8988T (cell line): ENCODE measurements around the gene CCDC127.
A peak's percentile ranks its signal among the peaks of the same experiment; 100 is the strongest.
"Not testable (repeated sequence)": the region's sequence is repeated elsewhere in the genome, so short reads cannot be mapped to it uniquely, and the experiment has no call there.

Source experiments
- DNase-seq: peaks from one replicate; pipeline ENCODE4 v3.0.0; 2011

Gene CCDC127

DNA sequence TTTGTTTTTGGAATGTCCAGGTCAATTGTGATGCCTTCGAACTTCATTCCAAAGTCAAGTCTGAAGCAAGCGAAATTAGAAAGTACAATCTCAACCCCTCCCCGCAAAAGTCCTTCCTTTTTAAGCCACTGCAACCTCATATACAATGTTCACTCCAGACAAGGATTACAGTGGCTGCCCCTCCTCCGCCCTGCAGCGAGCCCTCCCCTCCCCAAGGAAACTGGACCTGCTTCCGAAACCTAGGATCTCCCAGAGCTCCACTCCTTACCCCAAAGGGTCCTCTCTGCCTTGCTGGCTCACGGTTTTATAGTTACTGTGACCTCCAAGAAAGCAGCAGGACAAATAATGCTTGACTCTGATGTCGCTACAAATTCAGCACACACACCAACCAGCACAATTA lies 16.3 kb downstream of the CCDC127 start:
- DNase-seq, result peak; percentile 10

- peak; percentile 21 for DNase-seq
Measured at GRCh38 chr5:200985-201384, 17.0 kb downstream of the CCDC127 start.

DNA sequence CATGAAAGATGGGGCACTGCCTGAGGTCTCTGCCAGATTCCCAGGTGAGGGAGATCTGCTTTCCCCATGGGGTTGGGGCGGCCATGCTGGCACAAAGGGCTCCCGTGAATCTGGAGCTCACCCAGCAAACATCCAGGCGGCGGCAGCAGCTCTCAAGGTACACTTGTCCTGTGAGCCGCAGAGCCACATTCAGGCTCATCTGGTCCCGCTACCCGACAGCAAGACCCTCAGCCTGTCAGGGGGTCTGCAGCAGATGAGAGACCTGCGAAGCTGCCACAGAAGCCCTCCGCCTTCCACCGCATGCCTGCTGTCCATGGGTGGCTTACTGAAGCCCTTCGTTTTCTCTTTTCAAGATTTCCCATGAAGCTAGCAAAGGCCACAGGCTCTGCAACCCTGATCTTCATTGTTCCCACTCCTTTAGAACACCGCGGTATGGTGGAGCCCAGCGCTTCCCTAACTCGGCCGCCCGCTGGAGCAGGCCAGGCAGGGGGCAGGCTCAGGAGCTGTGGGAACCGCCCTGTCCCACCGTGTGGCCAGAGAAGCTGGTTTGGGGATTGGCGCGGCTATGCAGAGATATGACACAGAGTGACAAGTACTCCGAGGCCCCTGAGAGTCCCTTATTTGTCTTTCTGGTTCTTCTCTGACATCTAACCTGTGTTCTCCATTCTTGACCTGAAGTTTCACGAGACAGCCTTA lies 17.9 kb downstream of the CCDC127 start:
- no peak for DNase-seq

DNA sequence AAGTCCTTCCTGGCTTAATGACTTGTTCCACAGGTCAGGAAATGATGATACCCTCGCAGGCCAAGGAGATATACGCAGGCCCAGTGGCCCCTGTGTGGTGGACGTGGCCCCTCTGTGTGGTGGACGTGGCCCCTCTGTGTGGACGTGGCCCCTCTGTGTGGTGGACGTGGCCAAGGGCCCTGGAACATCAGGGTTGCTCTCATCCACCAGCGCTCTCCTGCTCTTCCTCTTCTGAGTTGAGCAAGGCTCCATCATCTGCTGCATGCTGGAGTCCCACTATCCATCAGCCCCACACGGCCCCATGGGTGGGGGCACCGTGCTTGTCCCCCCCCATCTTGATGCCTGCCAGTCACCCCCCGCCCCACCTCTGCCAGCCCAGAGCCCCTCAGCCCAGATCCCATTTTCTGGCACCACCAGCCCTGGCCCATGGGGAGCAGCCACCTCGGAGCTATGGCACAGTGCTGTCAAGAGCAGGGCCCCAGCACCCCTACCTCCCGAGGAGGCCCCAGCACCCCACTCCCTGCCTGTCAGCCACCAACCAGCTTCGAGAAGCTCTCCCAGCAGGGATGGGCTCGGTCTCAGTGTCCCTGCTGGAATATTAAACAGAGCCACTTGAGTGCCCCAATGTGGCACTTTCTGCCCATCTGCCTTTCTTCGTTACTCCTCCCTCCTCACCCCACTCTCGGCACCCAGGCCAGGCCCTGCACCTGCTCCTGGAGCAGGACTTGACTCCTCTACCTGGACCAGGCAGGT lies 18.6 kb downstream of the CCDC127 start:
- DNase-seq, result no peak

DNA sequence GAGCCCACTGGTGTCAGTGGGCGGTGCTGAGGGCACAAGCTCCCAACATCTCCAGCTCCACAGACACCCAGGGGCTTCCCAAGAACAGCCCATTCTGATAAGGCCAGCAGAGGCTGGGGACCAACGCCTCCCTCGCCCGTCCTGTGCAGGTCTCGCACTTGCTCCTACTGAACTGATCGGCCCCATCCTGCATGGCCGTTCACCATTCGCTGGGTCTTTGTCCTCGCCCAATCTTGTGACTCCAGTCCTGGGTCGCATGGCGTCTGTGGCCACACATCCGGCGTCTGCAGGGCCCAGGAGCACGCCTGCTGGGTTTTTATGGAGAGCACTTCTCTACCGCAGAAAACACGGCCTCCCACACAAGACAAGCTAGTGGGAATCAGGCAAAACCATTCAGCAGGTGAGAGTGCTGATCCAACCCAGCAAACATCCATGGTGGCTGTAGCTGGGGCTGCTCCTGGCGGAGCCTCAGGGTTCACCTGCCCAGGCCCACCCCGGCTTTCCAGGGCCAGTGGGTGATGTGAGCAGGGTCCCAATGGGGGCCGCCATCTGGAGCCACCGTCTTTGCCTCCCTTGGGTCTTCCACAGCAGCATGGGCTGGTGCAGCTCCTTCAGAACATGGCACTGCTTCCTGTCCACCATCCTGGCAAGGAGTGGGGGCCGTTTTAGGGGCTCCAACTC lies 19.3 kb downstream of the CCDC127 start:
- no peak for DNase-seq

- DNase-seq, result peak; percentile 48
Measured at GRCh38 chr5:197892-198489, 20.0 kb downstream of the CCDC127 start.

DNA sequence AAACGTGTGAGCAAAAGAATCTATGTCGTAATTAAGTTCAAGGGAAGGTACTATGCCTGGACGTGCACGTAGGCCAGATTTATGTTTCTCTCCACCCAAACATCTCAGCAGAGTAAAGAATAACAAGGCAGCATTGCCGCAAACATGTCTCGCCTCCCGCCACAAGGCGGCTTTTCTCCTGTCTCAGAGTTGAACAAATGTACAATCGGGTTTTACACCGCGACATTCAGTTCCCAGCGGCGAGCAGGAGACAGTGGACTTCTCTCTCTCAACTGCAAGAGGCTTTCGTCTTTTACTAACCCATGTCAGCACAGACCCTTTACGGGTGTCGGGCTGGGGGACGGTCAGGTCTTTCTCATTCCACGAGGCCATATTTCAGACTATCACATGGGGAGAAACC lies 20.9 kb downstream of the CCDC127 start:
- DNase-seq, result not testable (repeated sequence)

- DNase-seq, result peak; percentile 37
Measured at GRCh38 chr5:196350-196749, 21.6 kb downstream of the CCDC127 start.

DNA sequence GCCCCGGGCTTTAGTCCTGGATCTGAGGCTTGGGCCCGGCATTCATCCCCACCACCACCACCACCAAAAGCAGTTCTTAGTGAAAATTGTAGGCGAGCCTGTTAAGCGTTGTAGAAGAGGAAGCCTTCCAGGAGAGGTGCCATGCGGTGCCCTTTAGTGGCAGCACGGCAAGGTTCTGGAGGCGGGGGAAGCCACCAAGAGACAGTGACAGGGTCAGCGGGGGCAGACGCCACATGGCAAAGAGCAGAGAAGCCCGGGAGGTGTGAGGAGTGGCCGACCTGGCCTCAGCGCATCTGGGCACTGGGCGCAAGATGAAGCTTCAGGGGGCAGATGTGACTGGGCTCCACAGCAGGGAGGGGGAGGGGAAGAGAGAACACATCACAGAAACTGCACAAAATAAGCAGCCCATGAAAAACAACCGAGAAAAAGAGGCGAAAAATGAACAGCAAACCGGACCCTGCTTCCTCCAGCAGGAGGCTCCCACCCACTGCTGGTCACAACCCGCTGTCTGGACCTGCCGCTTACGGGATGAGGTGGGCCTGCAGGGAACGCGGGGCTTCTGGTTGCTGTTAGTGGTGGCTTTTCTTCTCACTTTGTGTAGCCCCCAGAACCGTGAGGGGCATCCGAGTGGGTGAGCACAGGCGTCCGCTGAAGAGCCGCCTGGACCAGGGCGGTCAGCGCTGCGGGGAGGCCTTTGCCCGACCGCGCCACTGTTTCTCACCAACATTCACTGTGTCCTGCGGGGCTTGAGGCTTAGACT lies 22.4 kb downstream of the CCDC127 start:
- peak; percentile 89 for DNase-seq

- DNase-seq, result peak; percentile 45
Measured at GRCh38 chr5:194603-195209, 23.2 kb downstream of the CCDC127 start.

- peak; percentile 32 for DNase-seq
Measured at GRCh38 chr5:194102-194501, 23.9 kb downstream of the CCDC127 start.

DNA sequence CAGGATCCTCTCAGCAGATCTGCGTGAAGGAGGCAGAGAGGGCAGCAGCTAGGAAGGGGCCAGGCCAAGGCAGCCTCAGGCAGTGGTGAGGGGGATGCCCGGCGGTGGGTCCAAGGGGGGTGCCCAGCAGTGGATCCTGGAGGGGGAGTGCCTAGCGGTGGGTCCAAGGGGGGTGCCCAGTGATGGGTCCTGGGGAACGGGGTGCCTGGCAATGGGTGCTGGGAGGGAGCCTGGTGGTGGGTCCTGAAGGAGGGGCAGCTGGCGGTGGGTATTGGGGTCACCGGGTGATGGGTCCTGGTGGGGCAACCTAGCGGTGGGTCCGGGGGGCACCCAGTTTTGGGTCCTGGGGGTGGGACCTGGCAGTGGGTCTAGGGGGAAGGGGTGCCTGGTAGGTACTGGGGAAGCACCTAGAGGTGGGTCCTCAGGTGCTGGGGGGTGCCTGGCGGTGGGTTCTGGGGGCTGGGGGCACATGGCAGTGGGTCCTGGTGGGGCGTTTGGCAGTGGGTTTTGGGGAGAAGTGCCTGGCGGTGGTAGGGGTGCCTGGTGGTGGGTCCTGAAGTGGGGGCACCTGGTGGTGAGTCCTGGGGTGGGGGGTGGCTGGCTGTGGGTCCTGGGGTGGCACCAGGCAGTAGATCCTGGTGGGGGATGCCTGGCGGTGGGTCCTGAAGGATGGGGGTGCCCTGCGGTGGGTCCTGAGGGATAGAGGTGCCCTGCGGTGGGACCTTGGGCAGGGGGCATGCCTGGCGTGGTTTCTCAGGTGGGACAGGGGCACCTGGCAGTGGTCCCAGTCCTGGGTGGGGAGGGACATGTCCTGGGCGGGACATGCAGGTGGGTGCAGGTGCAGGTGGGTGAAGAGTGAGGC lies 24.8 kb downstream of the CCDC127 start:
- peak; percentile 53 for DNase-seq

DNA sequence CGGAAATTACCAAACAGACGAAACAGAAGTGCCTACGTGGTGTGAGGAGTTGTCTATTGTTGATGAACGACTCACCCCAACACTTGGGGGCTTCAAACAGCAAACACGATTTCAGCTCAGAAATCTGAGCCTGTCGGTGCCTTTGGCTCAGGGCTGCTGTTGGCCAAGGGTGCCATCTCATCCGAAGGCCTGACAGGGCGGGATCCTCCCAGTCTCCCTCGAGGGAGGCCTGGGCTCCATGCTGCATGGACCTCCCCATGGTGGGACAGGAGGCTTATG lies 25.3 kb downstream of the CCDC127 start:
- DNase-seq, result no peak

DNA sequence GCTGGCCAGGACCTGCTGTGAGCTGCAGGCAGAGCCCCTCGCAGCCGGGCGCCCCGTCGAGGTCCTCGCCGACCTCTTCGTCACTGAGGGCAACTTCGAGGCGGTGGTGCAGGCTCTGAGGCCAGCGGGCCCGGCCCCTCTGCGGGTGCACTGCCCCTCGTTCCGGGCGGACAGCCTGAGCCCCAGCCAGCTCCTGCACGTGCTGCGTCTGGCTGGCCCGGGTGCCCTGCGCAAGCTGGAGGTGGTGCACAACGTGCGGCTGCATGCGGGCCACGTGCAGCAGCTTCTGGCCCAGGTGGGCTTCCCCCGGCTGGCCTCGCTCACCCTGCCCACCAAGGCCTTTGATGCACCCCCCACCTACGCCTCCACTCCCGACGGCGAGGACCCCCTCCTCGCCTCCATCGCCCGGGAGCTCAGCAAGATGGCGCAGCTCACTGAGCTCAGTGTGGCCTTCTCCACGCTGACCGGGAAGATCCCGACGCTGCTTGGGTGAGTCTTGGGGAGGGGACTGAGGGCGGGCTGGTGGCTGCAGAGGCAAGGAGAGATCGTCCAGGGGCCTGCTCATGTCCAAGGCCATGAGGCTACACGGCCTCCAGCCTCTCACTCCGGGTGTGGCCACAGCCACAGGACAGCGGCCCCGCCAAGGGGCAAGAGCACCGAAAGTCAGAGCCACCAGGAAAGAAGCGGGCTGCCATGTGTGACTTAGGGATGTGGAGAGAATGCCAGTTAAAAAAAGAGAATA lies 25.8 kb downstream of the CCDC127 start:
- no peak for DNase-seq

DNA sequence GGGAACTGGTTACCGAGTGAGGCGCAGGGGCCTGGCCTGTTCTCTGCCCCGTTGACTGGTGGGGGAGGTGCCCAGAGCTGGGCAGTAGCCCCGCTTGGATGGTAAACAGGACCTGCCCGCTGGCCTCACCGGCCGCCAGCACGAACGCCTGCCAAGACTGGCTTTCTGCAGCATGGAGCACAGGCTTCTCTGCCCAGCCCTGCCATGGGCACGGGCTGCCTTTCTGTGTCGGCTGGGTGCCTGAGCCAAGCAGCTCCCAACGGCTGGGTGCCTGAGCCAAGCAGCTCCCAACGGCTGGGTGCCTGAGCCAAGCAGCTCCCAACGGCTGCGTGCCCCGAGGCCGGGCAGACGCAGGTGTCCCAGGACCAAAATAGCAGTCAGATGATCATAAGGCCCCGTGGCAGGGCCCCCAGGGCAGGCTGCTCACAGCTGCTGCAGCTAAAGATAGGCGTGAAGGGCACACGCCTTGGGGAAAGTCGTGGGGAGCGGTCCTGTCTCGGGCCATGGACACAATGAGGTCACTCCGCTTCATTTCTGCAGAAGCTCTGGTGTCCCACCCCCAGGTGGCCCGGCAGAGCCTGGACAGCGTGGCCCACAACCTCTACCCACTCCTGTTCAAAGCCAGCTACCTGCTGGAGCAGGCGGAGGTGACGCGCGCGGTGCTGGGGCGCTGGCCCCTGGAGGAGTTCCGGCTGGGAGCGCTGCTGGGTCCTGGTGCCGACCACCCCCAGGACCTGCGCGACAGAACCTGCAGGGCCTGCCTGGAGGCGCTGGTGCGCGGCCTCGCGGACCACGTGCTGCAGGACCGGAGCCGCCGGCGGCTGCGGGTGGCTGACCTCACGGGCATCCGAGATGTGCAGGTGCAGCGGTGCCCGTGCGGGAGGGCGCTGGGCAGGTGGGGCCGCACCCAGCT lies 26.7 kb downstream of the CCDC127 start, which contains the start of gene LRRC14B:
Gene LRRC14B (plus strand): TSS at position 460 of the 913 bp plus-strand sequence. CDS start 44 bp downstream, at position 504.
- DNase-seq, result peak; percentile 34

DNA sequence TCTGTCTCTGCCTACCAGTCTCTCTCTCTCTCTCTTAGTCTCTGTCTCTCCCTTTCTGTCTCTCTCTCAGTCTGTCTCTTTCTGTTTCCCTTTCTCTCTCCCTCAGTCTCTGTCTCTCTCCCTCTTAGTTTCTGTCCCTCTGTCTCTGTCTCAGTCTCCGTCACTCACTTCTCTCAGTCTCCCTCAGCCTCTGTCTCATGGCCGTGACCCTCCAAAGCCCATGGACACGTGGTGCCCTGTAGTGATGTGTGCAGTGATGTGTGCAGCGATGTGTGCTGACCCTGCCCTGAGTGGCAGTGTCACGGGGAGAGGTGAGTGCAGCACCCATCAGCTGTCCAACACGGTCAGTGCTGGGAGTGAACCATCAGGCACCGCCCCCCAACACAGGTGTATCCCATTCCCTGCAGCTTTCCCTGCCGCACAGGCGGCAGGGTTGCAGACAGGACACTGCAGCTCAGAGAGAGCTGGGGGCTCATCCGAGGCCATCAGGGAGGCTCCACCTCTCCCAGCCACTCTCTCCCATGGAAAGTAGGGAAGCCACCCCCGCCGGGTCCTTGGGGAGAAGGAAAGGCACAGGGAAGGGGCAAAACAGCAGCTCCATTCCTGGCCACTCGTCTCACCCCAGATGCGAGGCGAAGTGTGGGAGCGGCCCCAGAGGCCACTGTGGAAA lies 27.5 kb downstream of the CCDC127 start:
- peak; percentile 44 for DNase-seq

DNA sequence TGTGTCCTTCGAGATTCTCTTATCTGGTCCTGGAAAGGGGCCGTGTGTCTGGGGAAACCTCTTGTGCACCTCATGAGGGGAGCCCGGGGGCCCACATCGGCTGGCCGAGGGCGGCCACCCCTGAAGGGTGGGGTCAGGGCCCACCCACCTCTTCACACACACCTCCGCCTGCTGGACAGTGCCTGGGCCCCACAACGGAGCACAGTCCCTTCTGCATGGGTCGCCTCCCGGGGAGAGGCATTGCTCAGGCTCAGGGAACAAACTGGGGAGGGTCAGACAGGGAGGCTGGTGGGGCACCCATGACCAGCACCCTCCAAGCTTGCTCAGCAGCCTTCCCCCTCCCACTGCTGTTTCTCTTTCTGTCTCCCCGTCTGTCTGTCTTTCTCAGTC lies 28.0 kb downstream of the CCDC127 start:
- peak; percentile 59 for DNase-seq

DNA sequence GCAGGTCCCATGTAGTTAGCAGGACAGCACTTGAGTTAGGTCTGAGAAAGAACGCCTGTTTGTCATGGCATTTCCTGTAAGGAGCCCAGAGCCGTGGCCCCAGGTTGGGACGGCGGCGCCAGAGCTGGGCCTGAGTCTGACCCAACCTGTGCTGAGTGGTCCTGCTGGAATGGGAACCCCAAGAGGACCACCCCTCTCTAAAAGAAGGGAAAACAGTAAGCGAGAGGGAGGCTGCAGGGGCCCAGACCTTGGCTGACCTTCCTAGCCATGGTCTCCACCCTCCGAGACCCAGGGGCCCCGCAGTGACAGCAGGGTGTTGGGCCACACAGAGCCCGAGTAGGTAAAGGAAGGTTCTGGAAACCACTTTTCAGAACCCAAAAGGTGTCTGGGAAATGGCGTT lies 28.5 kb downstream of the CCDC127 start:
- peak; percentile 54 for DNase-seq
